ENCODE measurements around the gene SYDE2.

DNA sequence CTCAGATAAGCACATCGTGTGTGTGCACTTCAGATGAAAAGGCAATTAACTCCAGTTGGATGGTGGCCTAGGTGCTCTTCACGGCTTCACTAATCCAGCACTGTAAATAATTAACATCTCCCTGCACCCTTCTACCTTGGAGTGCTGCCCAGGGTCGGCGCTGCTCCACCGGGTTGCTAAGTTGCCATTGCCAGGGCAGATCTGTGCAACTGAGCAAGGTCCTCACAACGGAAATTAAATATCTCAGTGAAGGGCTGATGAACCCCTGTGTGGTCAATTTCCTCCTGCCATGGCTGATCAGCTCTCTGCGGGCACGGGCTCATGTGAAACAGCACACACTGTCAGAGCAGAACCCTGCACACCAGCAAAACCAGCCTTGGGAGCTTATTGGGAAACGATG is 63.2 kb downstream of the SYDE2 start:
- TF ChIP-seq, protein P1, sequence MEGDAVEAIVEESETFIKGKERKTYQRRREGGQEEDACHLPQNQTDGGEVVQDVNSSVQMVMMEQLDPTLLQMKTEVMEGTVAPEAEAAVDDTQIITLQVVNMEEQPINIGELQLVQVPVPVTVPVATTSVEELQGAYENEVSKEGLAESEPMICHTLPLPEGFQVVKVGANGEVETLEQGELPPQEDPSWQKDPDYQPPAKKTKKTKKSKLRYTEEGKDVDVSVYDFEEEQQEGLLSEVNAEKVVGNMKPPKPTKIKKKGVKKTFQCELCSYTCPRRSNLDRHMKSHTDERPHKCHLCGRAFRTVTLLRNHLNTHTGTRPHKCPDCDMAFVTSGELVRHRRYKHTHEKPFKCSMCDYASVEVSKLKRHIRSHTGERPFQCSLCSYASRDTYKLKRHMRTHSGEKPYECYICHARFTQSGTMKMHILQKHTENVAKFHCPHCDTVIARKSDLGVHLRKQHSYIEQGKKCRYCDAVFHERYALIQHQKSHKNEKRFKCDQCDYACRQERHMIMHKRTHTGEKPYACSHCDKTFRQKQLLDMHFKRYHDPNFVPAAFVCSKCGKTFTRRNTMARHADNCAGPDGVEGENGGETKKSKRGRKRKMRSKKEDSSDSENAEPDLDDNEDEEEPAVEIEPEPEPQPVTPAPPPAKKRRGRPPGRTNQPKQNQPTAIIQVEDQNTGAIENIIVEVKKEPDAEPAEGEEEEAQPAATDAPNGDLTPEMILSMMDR (conservative IDR thresholded peaks at IDR 0.05) = no peak
- no peak for TF ChIP-seq ZFX (IDR thresholded peaks at IDR 0.05)

Measured in C4-2B (cell line).